ENCODE results near the gene CYB561A3. TPM values are rescaled to one million over a fixed set of nuclear protein-coding genes. Genes with fewer than 3 reads are reported as not detected.

Gene CYB561A3
- total RNA-seq, 6 donors from 2014 or later = 30.3 to 113 (median 50.4) TPM

- Histone ChIP-seq H3K27me3 (no peaks in the 10 kb centered on the region), H3K9me3 (no peaks in the 10 kb centered on the region), H3K4me1 (no peaks in the 10 kb centered on the region), H3K27ac (no peak overlapping the region), H3K36me3 (peaks cover 67 to 100% (median 95%) of the 10 kb centered on the region in 4 donors), H3K4me3 (no peak overlapping the region)
- no peak for TF ChIP-seq CTCF (IDR thresholded peaks at IDR 0.05)
- no peak for ATAC-seq (ENCODE audit: low FRiP score in 2 of 2)
- WGBS, 2 donors = 94 to 96% methylated on average over 8 of the region's 8 CpGs
- DNase-seq = no peak
Measured at GRCh38 chr11:61310749-61311148, 50.9 kb downstream of the CYB561A3 start.

GRCh38 chr11:61309739-61310138 lies 51.9 kb downstream of the CYB561A3 start:
- TF ChIP-seq POLR2A (IDR thresholded peaks at IDR 0.05) (no peak), POLR2AphosphoS5 (IDR thresholded peaks at IDR 0.05) (no peak), EP300 (IDR thresholded peaks at IDR 0.05) (no peak), CTCF (IDR thresholded peaks at IDR 0.05) (no peak)
- WGBS, 2 donors = 86% methylated on average over 7 of the region's 7 CpGs
- Histone ChIP-seq H3K4me1 (no peaks in the 10 kb centered on the region), H3K36me3 (peaks cover 67 to 100% (median 90%) of the 10 kb centered on the region in 4 donors), H3K27me3 (no peaks in the 10 kb centered on the region), H3K27ac (no peak overlapping the region), H3K4me3 (no peak overlapping the region), H3K9me3 (no peaks in the 10 kb centered on the region)
- ATAC-seq (ENCODE audit: low FRiP score in 2 of 2) = no peak
- no peak for DNase-seq

- Histone ChIP-seq H3K4me1 (no peaks in the 10 kb centered on the region), H3K4me3 (no peak overlapping the region), H3K27me3 (no peaks in the 10 kb centered on the region), H3K9me3 (no peaks in the 10 kb centered on the region), H3K27ac (no peak overlapping the region), H3K36me3 (peaks cover 63 to 100% (median 89%) of the 10 kb centered on the region in 4 donors)
- WGBS, 2 donors = 92 to 96% methylated on average over 4 of the region's 4 CpGs
- TF ChIP-seq POLR2AphosphoS5 (IDR thresholded peaks at IDR 0.05) (no peak), EP300 (IDR thresholded peaks at IDR 0.05) (no peak), CTCF (IDR thresholded peaks at IDR 0.05) (no peak), POLR2A (IDR thresholded peaks at IDR 0.05) (no peak)
- DNase-seq (no peak), ATAC-seq (ENCODE audit: low FRiP score in 2 of 2) (no peak)
Measured at GRCh38 chr11:61309141-61309540, 52.5 kb downstream of the CYB561A3 start.

GRCh38 chr11:61307354-61307753 lies 54.3 kb downstream of the CYB561A3 start:
- no peak overlapping the region for H3K4me3 ChIP-seq
- no peak for TF ChIP-seq POLR2AphosphoS5 (IDR thresholded peaks at IDR 0.05)
- TF ChIP-seq EP300 (IDR thresholded peaks at IDR 0.05) = no peak
- no peak for TF ChIP-seq POLR2A (IDR thresholded peaks at IDR 0.05)
- no peak for TF ChIP-seq CTCF (IDR thresholded peaks at IDR 0.05)
- DNase-seq (no peak), ATAC-seq (ENCODE audit: low FRiP score in 2 of 2) (no peak)
- H3K4me1 ChIP-seq = no peaks in the 10 kb centered on the region
- H3K27ac ChIP-seq = no peak overlapping the region
- H3K27me3 ChIP-seq = no peaks in the 10 kb centered on the region
- no peaks in the 10 kb centered on the region for H3K9me3 ChIP-seq
- 77 to 92% methylated on average over 1 of the region's 1 CpG for WGBS, 2 donors
- H3K36me3 ChIP-seq = peaks cover 64 to 100% (median 89%) of the 10 kb centered on the region in 4 donors

- TF ChIP-seq CTCF (IDR thresholded peaks at IDR 0.05) = no peak
- no peak for TF ChIP-seq EP300 (IDR thresholded peaks at IDR 0.05)
- no peak for TF ChIP-seq POLR2A (IDR thresholded peaks at IDR 0.05)
- TF ChIP-seq POLR2AphosphoS5 (IDR thresholded peaks at IDR 0.05) = no peak
- H3K4me1 ChIP-seq = no peaks in the 10 kb centered on the region
- no peak for ATAC-seq (ENCODE audit: low FRiP score in 2 of 2)
Measured at GRCh38 chr11:61306221-61306620, 55.5 kb downstream of the CYB561A3 start.

More at GRCh38 chr11:61306221-61306620, 55.5 kb downstream of the CYB561A3 start:
- Histone ChIP-seq H3K9me3 (no peaks in the 10 kb centered on the region), H3K27me3 (no peaks in the 10 kb centered on the region), H3K36me3 (peaks cover 65 to 100% (median 89%) of the 10 kb centered on the region in 4 donors), H3K4me3 (no peak overlapping the region), H3K27ac (no peak overlapping the region)
- 86 to 87% methylated on average over 1 of the region's 1 CpG for WGBS, 2 donors
- DNase-seq = no peak

Measured in upper lobe of left lung (tissue), 6 donors.